ENCODE data around the gene KIRREL1.
"Not testable (repeated sequence)": the region's sequence is repeated elsewhere in the genome, so short reads cannot be mapped to it uniquely, and the experiment has no call there.

Gene KIRREL1

DNA sequence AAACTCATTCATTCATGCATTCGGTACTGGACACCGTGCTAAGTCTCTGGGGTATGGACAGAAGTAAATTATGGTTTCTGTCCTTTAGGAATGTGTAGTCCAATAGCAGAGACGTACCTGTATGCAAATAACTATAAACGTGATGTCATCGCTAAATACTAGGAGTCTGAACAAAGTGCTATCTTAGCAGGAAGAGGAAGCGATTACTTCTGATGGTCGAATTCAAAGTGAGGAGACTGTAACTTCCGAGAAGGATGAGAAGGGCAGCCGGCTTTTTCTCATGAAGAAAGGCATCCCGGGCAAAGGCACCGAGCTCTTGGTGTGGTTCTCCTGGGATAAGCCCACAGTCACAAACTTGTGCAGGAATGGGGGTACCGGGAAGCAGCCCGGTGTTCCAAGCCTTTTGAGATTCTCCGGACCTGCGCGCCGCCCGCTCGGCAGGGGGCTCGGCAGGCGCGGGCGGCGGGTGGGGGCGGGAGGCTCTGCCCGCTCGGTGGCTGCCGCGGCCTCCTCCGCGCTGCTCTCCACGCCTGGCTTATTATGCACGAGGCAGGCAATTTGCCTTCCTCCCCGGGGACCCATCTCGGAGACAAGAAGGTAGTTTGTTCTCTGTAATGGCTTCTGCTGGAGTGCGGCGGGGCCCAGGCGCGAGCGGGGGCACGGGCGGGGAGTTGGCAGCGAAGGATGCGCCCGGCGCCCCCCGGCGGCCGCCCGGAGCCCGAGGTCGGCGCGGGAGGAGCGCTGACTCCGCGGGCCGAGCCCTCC is 119.7 kb downstream of the KIRREL1 start:
- DNase-seq, result no peak

DNA sequence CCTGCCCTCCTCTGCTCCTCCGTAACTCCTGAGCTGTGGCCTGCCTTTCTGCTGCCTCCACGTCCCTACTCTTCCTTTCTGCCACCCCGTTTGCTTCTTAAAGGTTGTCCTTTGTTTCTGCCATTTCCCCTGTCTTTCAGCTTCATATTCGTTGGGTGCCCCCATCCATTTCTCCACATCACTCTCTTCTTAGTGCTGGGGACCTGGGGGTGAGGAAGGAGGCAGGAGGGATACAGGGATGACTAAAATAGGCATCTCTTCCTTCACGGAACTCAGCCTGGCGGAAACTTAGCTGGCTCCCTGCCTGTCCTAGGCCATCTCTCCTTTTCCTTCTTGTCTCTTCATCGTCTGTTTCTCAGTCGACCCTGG is 120.3 kb downstream of the KIRREL1 start:
- DNase-seq, result no peak

DNA sequence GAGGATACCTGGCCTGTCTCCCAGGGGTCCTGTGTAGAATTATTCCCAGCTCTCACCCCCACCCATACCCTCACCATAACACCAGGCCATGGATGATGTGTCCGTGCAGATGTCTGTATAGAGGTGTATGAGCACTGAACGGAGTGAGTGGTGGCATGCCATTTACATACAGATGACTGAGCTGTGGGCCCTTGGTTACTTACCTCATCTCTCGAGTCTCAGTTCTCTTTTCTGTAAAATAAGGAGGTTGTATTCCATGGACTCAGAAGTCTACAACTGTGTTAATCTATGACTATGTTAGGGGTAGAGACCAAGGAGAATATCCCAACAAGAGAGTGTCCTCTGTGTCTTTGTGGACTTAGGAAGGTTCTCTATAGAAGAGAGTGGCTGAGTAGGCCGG is 121.7 kb downstream of the KIRREL1 start:
- DNase-seq, result no peak

DNA sequence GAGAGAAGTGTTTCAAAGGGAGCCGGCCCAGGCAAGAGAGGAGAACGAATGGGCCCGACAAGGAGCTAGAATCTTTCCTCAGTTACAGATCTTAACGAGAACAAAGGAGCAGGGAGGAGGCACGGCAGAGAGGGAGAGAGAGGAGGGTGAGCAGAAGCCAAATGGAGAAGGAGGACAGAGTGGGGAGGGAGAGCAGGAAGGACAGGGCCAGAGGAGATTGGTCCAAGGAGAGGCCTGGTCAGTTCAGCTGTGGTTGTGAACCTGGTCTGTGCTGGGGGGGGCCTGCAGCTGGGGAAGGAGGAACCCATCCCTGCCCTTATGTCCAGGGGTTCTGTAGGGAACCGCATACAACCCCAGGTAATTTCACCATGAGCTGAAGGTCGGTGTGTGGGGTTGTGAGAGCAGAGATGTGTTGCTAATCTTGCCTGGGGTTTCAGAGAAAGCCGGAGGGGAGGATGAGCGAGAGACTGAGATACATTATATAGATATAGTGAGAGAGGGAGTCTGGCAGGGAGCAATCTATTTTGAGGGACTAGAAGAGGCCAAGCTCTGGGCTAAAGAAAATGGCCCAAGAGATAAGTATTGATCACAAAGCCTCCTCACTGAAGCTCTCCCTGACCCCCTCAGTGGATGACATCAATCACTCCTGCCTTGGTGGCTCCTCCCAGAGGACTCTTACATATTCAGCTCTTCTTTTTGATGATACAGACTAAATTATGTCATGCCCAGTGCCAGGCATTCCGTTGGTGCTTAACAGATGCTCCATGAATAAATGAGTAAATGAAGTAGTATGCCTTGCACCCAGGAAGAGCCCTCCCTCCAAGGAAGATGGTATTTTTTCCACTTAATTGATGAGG is 123.1 kb downstream of the KIRREL1 start:
- no peak for DNase-seq

DNA sequence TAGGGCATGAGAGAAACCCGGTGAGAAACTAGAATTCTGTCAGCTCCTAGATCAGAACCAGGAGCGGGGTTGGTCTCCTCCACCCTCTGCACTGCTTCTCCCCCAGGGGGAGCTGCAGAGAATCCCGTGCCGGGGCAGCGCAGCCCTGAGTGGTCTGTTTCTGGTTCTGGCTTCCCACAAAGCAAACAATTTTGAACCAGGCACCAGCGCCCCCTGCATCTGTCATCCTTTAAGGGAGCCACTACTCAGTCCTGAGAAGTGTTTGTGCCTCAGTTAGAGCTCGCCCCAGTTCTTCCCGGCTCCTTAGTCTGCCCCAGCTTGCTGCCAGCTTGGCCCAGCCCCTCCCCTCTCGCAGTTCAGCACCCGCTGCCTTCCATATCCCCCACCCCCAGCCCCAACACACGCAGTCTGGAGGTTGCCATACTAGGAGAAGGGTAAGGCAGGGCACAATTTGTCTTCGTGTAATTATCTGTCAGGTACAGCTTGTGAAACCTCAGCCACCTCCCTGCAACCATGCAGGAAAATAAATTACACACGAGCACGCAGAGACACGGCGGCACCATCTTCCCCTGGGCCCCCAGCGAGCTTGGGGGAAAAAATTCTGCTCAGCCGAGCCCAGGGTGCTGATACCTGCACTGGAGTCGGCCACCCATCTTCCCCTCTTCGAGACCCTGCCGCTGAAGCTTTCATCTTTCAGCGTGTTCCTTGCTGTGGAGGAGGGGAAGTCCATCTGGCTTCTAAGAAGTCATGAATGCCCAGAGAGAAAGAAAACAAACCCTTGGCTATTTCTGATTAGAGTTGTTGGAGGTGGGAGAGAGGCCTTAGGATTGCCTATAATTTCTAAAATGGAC is 124.6 kb downstream of the KIRREL1 start:
- no peak for DNase-seq

DNA sequence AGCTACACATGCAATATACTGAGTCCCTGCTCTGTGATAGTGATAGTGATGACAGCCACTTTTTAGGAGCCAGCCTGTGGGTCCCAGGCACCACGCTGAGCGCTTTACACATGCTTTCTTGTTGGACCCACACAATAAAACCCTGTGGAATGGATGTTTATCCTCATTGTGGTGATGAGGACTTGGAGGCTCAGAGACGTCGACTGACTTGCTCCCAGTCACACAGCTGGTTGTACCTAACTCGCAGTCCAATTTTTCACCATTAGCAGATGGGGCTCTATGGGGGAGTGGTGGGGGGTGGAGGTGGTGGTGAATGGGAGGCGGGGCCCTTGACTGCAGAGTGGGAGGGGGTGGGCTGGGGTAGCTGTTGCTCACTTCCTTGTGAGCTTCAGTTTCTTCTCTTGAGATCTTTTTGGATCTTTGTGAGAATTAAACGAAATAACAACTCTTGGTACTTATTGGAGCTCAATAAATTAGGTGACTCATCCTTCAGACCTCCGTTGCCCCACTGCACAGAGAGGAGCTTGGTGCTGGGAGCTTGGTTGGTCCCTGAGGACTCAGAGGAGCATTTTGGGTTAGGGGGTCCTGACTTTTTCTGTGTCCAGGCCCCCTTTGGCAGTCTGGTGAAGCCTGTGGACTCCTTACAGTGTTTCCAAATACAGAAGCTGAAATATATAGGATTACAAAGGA is 125.4 kb downstream of the KIRREL1 start:
- no peak for DNase-seq

DNA sequence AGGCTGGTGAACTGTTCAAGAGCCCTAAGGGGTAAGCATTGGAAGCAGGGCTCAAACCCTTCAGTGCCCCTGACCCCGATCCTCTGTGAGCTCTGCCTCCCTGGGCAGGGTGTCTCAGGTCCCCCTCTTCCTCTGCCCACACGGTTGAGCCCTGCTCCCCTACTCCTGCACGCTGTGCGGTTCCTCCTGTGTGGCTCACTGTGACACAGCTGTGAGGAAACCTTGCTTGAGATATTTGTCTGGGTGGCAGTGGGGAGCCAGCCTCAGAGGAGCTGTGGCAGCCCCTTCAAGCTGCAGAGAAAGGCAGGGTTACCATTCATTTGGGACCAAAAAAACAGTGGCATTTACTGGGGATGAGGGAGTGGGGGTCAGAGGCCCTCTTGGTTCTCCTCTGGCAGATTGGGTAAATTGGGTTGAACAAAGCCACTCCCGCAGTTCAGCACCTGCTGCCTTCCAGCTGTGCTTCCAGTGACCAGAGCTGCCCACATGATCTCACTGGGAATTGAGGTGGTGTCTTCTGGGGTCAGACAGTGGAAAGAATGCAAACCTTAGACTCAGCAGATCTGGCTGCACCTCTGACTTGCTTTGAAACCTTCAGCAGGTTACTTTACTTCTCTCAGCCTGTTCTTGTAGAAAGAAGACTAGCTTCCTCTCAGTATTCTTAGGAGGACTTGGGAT is 126.7 kb downstream of the KIRREL1 start:
- DNase-seq, result no peak

DNA sequence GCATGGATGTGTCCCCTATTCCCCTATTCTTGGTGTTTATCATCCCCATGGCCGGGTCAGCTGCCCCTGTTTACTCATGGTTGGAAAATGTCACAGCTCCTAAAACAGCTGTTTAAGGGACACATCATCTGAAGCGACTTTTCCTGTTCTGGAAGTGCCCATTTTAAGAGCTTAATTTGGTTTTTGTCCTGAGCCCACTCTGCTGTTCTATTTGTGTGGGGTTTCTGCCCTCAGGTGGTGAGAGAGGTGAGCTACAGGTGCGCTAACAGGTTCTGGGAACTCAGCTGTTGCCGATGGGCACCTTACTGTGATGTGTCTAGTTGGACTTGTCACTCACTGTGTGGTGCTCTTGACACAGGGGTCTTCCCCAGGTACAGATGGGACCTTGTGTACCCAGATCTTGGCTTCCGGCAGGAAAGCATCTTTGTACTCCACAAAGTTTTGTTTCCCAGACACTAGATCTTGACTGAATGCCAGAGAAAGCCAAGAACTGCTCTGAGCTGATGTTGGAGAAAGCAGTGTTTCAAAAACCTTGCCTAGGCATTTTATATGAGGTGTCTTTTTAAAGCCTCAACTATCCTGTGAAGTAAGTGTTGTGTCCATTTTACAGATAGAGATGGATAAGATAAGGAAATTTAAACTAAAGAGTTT is 128.3 kb downstream of the KIRREL1 start:
- no peak for DNase-seq

DNA sequence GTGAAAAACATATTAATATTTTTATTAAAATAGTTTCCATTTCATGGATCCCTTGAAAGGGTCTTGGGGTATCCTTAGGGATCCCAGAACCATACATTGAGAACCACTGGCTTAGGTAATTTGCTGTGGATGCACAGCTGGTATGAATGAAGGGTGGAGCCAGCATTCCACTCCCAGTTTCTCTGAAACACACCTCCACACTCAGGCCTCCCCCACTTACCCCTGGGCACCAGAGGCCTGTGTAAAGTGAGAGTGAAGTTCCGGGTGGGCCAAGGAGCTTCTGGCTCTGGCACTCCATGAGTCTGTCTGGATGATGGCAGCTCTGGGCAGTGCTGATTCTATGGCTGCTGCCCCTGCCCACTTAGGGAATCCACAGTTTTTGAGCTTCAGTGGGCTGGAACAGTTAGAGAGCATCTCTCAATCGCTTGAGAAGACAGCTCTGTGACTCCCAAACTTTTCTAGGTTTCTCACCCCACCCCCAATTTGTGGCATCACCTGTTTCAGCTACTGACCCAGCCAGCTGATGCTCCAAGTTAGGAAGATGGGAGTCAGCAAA is 129.5 kb downstream of the KIRREL1 start:
- no peak for DNase-seq

DNA sequence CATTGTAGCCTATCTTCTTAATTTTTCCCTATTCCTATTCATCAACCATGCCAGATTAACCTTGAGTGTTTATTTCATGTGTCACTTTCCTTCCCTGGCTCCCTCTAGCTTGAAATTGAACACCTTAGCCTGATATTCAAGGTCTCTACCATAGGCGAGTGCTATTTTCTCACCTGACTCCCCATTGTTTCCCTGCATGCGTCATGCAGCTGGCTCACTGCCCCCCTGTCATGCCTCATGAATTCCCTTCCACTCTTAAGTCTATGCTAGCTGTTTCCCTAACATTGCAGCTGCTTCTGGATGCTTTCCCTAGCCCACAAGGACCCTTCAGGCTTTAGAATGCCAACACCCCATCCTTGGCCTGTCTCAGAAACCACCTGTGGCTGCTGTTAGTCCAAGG is 130.6 kb downstream of the KIRREL1 start:
- no peak for DNase-seq

DNA sequence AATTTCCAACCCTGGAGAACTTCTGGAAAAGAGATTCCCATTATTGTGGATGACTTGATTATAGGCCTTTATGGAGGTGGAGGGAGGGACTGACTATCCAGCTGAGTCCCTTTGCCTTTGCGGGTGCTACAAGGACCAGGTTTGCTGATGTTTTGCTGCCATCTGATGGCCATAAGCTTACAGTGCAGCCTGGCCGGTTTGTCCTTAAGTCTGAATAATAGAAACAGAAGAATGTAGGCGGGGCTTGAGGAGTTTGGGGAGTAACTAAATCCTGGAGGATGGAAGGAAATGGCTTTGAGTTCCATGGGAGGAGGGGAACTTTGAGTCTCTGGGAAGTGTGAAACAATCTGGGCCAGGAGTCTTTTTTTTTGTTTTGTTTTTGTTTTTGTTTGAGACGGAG is 131.6 kb downstream of the KIRREL1 start:
- DNase-seq, result peak; percentile 43

DNA sequence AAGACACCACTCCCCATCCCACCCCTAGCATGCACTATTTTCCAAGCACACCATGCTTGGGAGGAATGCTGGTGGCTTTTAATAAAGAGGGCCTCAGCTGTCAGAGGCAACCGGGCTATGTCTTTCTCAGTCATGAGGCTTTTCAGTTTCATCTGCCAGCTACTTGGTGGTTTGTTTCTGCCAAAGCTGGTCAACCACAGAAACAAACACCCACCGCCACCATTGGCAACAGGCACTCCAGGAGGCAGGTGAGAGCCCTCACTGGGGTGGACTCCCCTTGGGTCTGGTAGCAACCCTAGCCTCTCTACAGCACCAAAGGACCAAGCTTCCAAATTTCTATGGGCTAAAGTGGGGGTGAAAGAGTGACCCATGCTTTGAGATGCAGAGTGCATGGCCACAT is 133.0 kb downstream of the KIRREL1 start:
- DNase-seq, result no peak

DNA sequence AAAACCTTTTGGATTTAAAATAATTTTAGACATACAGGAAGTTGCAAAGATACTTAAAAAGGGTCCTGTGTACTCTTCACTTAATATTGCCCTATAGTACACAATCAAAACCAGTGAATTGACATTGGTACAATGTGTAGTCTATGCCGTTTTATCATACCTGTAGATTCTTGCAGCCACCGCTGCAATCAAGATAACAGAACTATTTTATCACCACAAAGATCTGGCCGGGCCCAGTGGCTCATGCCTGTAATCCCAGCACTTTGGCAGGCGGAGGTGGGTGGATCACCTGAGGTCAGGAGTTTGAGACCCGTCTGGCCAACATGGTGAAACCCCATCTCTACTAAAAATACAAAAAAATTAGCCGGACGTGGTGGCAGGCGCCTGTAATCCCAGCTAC is 135.1 kb downstream of the KIRREL1 start:
- not testable (repeated sequence) for DNase-seq

DNA sequence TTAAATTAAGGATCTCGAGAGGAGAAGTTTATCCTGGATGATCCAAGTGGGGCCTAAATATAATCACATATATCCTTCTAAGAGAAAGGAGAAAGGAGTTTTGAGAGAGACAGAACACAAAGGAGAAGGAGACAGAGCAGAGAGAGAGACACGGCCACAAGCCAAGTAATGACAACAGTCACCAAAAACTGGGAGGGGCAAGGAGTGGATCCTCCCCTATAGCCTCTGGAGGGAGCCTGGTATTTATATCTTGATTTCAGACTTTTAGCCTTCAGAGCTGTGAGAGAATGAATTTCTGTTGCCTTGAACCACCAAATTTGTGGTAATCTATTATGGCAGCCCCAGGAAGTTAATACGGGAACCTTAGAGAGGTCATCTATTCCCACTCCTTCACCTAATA is 137.8 kb downstream of the KIRREL1 start:
- no peak for DNase-seq

DNA sequence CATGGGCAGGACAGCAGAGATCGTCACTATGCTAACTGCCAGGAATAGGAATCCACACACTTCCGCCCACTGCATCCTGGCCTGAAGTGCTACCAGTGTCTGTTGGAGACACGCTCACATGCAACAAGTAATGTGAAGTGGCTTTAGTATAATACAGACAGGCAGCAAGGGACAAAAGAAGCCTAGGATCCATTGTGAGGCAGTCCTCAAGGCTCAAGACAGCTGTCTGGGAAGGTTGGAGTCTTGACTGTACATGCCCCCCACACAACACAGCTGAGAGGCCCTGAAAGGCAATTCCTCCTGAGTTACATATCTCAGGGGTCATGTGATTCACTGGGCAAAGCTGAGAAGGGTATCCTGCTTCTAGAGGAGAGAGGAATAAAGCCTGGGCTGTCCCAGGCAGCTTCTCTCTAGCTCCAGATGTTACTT is 147.3 kb downstream of the KIRREL1 start:
- DNase-seq, result no peak

DNA sequence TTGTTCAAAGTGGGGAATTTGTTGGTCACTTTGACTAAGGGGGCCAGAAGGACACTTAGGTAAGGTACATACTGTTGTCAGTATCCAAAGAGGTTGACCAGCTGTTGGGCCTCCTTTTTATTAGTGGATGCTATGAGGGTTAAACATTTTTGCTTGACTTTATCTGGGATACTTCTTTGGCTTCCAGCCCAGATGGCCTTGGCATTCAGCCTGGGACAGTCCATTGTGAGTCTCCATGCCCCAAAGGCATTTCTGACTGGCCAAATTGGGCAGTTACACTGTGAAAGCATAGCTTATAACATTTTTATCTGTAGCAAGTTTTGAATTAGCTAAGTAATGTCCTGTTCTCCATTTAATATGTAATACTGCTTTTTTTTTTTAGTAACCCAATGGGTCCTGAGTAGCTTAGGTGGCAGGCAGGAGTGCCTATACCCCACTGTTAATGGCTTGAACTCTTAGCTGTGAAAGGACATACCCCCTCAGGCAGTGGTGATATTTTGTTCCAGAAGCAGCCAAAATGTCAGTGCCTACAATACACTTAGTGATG is 151.8 kb downstream of the KIRREL1 start:
- DNase-seq, result no peak

DNA sequence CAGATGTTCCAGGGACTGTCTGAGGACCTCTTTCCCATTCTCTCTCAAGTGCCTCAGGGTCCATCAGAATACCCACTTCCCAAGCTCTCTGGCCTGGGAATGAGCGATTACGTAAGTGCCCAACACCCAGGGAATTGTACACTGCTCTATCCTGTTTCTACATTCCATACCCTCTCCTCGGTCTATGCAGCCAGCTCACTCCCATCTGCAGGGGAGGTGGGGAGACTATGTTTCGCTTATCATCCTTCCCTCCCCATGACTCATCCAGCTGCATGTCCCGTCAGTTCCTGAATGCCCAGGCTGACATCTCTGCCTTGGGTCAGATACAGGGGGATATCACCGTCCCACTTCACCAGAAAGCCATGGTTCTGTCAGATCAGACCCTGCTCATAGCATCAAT is 152.7 kb downstream of the KIRREL1 start:
- DNase-seq, result no peak

DNA sequence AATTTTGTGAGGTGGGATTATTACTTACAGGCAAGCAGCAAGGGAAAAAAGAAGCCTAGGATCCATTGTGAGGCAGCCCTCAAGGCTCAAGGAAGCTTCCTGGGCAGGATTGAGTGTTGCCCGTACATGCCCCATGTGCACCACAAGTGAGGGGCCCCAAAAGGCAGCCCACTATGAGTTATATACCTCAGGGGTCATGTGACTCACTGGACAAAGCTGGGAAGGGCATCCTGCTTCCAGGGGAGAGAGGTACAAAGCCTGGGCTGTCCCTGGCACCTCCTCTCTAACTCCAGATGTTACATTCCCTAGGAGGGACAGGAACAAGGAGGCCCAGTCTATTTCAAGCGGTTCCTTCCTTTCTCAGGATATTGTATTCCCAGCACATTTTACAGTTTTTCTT is 153.3 kb downstream of the KIRREL1 start:
- no peak for DNase-seq

DNA sequence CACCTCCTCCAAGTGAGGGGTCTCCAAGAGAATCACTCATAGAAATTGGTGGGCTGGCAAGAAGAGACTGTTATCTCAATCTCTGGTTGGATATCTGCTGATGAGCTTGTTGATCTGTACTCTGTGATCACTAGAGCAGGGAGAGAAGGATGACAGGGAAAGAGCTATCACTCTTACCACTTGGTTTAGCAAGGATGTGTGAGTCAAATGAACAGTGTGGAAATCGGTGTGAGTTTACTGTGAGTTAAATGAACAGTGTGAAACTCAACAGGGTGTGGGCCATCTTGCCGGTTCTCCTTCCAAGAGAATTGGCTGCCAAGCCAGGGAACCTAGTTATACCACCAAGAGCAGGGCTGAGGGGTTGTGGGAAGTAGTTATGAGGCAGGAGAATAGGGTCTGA is 154.0 kb downstream of the KIRREL1 start:
- DNase-seq, result no peak

DNA sequence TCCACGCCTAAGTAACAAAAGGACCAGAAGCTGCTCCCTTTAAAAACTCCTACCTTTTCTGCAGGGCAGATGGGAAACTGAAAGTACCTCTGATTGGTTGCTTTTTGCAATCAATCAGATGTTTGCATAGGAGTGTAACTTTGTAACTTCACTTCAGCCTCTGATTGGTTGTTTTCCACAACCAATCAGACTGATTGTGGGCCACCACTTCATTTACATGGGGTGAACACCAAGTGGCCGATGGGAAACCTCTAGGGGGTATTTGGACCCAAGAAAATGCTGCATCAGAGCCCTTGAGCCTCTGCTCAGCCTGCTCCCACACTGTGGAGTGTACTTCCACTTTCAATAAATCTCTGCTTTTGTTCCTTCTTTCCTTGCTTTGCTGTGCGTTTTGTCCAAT is 154.4 kb downstream of the KIRREL1 start:
- DNase-seq, result no peak

DNA sequence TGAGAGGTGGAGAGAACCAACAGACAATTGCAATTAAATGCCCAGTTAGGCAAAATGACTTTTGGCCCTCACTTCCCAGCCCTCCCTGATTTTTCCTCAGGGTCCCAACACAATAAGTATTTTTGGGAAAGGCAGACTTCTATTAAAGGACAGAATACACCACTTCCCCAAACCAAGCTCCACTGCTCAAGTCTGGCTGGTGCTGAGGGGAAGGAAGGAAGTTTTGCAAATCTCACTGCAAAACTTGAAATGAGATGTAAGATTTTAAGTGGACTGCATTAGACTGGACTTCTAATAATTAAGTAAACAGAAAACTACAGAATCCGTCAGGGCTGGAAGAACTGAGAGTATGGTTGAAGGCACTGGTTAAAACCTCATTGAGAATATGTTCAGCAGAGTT is 155.0 kb downstream of the KIRREL1 start:
- DNase-seq, result no peak
